Thyroid gland (tissue), 4 donors: ENCODE measurements around the gene TBL1Y.

Source experiments
- POLR2A ChIP-seq, 2 donors: fragments of 450-650 bp; IDR thresholded peaks; one replicate each; pipeline ENCODE4 v1.6.1; 2017; ENCODE audit warnings: antibody characterized with exemption in 2 of 2, mild to moderate bottlenecking in 2 of 2, moderate library complexity in 1 of 2
- TF ChIP-seq, protein P1 (sequence below), 6 experiments: fragments of 200-600 bp in 3 of 6; fragments of 450-650 bp in 3 of 6; sonication (generic) in 3 of 6; IDR thresholded peaks; one replicate each; pipeline ENCODE4 v1.5.1; 2016 to 2019; ENCODE audit warnings: antibody characterized with exemption in 6 of 6, mild to moderate bottlenecking in 2 of 6, inconsistent platforms in 1 of 6, moderate library complexity in 1 of 6

GRCh38 chrY:7002581-7002980 lies 92.1 kb downstream of the TBL1Y start:
- TF ChIP-seq, protein P1, sequence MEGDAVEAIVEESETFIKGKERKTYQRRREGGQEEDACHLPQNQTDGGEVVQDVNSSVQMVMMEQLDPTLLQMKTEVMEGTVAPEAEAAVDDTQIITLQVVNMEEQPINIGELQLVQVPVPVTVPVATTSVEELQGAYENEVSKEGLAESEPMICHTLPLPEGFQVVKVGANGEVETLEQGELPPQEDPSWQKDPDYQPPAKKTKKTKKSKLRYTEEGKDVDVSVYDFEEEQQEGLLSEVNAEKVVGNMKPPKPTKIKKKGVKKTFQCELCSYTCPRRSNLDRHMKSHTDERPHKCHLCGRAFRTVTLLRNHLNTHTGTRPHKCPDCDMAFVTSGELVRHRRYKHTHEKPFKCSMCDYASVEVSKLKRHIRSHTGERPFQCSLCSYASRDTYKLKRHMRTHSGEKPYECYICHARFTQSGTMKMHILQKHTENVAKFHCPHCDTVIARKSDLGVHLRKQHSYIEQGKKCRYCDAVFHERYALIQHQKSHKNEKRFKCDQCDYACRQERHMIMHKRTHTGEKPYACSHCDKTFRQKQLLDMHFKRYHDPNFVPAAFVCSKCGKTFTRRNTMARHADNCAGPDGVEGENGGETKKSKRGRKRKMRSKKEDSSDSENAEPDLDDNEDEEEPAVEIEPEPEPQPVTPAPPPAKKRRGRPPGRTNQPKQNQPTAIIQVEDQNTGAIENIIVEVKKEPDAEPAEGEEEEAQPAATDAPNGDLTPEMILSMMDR (IDR thresholded peaks at IDR 0.05): no peak
- no peak for TF ChIP-seq POLR2A (IDR thresholded peaks at IDR 0.05)
